H1 (cell line): ENCODE results near the gene IRGC. TPM values are rescaled to one million over a fixed set of nuclear protein-coding genes. Genes with fewer than 3 reads are reported as not detected.

Experiments
- CTCF ChIA-PET: fragments of 300-600 bp; sonication (Branson Sonifier 250); formaldehyde crosslinking; loops from one replicate; lab custom pipeline; 2021; ENCODE audit not compliant: partially characterized antibody; lab: Charles Lee
- POLR2A ChIA-PET: fragments of 300-600 bp; sonication (Branson Sonifier 250); formaldehyde crosslinking; loops from one replicate; lab custom pipeline; 2021; ENCODE audit warnings: inconsistent platforms; ENCODE audit not compliant: partially characterized antibody; lab: Charles Lee
- DNase-seq, 2 experiments: peaks; one replicate each; pipeline versions ENCODE4 v3.0.0 to v3.0.0-alpha.2; 2010 to 2022; ENCODE audit warnings: low spot score in 2 of 2, low read depth in 1 of 2, mixed read lengths in 1 of 2
- FAIRE-seq: peaks from 2 replicates; lab custom pipeline; 2011; peaks lifted over from hg19 to GRCh38; lab: Jason Lieb, UNC
- H2AFZ ChIP-seq: 2 replicates; pipeline ENCODE4 v1.8.1; 2012; ENCODE audit warnings: low read length, inconsistent platforms
- H2AK5ac ChIP-seq: 2 replicates; pipeline ENCODE4 v1.6.1; 2013; ENCODE audit warnings: low read depth, low read length
- H2BK120ac ChIP-seq: replicated peaks from 2 replicates; pipeline ENCODE3; 2013; ENCODE audit warnings: low read depth, low read length, inconsistent platforms
- H2BK12ac ChIP-seq: 2 replicates; pipeline ENCODE4 v1.6.1; 2013; ENCODE audit warnings: low read depth, low read length
- H2BK15ac ChIP-seq: 2 replicates; pipeline ENCODE4 v1.6.1; 2013; ENCODE audit warnings: low read length
- H2BK20ac ChIP-seq: 2 replicates; pipeline ENCODE4 v1.6.1; 2013; ENCODE audit warnings: low read length
- H2BK5ac ChIP-seq: 2 replicates; pipeline ENCODE4 v1.6.1; 2013; ENCODE audit warnings: low read depth, low read length
- H3K14ac ChIP-seq: 2 replicates; pipeline ENCODE4 v1.6.1; 2013; ENCODE audit warnings: inconsistent platforms; ENCODE audit not compliant: insufficient read length
- H3K18ac ChIP-seq: 2 replicates; pipeline ENCODE4 v1.6.1; 2013; ENCODE audit warnings: low read length; ENCODE audit errors: extremely low read depth
- H3K23ac ChIP-seq: 2 replicates; pipeline ENCODE4 v1.6.1; 2013; ENCODE audit warnings: inconsistent platforms; ENCODE audit not compliant: insufficient read length
- H3K23me2 ChIP-seq: 2 replicates; pipeline ENCODE4 v1.6.1; 2013; ENCODE audit warnings: low read depth, low read length
- H3K27ac ChIP-seq: 2 replicates; pipeline ENCODE4 v1.6.1; 2011; ENCODE audit warnings: low read depth, low read length, inconsistent platforms
- H3K27me3 ChIP-seq, 4 experiments: replicated peaks in 1 of 4; 1 replicate in 1 of 4; 2 replicates in 3 of 4; pipeline versions ENCODE4 v1.6.1 to v1.8.1; 2011 to 2013; ENCODE audit warnings: low read length in 3 of 4, mild to moderate bottlenecking in 3 of 4, inconsistent platforms in 2 of 4, mixed read lengths in 2 of 4, moderate library complexity in 1 of 4; ENCODE audit not compliant: control insufficient read depth in 3 of 4, insufficient read depth in 3 of 4; ENCODE audit errors: extremely low read depth in 1 of 4
- H3K36me3 ChIP-seq, 4 experiments: 2 replicates each; pipeline versions ENCODE4 v1.6.1 to v1.8.1; 2011 to 2013; ENCODE audit warnings: mild to moderate bottlenecking in 4 of 4, low read length in 3 of 4, moderate library complexity in 2 of 4, control low read depth in 1 of 4, inconsistent platforms in 1 of 4; ENCODE audit not compliant: insufficient read depth in 4 of 4, control insufficient read depth in 2 of 4
- H3K4ac ChIP-seq: replicated peaks from 2 replicates; pipeline ENCODE3; 2013; ENCODE audit warnings: low read length, low read depth, mixed read lengths, inconsistent platforms; ENCODE audit not compliant: insufficient read length
- H3K4me1 ChIP-seq, 4 experiments: replicated peaks in 1 of 4; 1 replicate in 1 of 4; 2 replicates in 3 of 4; pipeline versions ENCODE4 v1.6.1 to v1.8.1; 2011 to 2013; ENCODE audit warnings: low read length in 3 of 4, inconsistent platforms in 2 of 4, mixed read lengths in 1 of 4; ENCODE audit not compliant: insufficient read depth in 4 of 4, control insufficient read depth in 3 of 4
- H3K4me2 ChIP-seq, 2 experiments: 2 replicates each; pipeline versions ENCODE4 v1.6.1 to v1.8.1; 2011 to 2013; ENCODE audit warnings: low read depth in 2 of 2, low read length in 2 of 2, control low read depth in 1 of 2, inconsistent platforms in 1 of 2, mild to moderate bottlenecking in 1 of 2; ENCODE audit not compliant: insufficient read depth in 1 of 2
- H3K4me3 ChIP-seq, 4 experiments: fragments of 200-600, 300-600 bp in 1 of 4; sonication (generic), shearing (Covaris generic), sonication (Bioruptor Twin) in 1 of 4; 2 replicates each; pipeline versions ENCODE4 v1.5.1 to v1.8.1; 2011 to 2016; ENCODE audit warnings: low read length in 4 of 4, low read depth in 3 of 4, control low read depth in 2 of 4, inconsistent platforms in 2 of 4, mild to moderate bottlenecking in 2 of 4, mixed read lengths in 1 of 4, moderate library complexity in 1 of 4; ENCODE audit not compliant: insufficient read depth in 2 of 4; ENCODE audit errors: extremely low read depth in 1 of 4
- H3K56ac ChIP-seq: replicated peaks from 2 replicates; pipeline ENCODE3; 2013; ENCODE audit warnings: low read depth, mild to moderate bottlenecking, mixed read lengths, low read length, inconsistent platforms; ENCODE audit not compliant: insufficient read length
- H3K79me1 ChIP-seq: 2 replicates; pipeline ENCODE4 v1.6.1; 2013; ENCODE audit warnings: low read depth, low read length, control low read depth
- H3K79me2 ChIP-seq, 2 experiments: 2 replicates each; pipeline versions ENCODE4 v1.6.1 to v1.8.1; 2012 to 2013; ENCODE audit warnings: low read length in 2 of 2, mild to moderate bottlenecking in 2 of 2, inconsistent platforms in 1 of 2; ENCODE audit not compliant: insufficient read depth in 2 of 2, control insufficient read depth in 1 of 2
- H3K9ac ChIP-seq, 4 experiments: replicated peaks in 1 of 4; 1 replicate in 1 of 4; 2 replicates in 3 of 4; pipeline versions ENCODE4 v1.6.1 to v1.8.1; 2011 to 2013; ENCODE audit warnings: low read depth in 3 of 4, low read length in 3 of 4, control low read depth in 2 of 4, mild to moderate bottlenecking in 2 of 4, moderate library complexity in 2 of 4, inconsistent platforms in 1 of 4; ENCODE audit errors: extremely low read depth in 1 of 4
- H3K9me3 ChIP-seq, 2 experiments: 2 replicates each; pipeline versions ENCODE4 v1.6.1 to v1.8.1; 2012 to 2013; ENCODE audit warnings: mild to moderate bottlenecking in 2 of 2, moderate library complexity in 2 of 2, control low read depth in 1 of 2, inconsistent platforms in 1 of 2, low read depth in 1 of 2, low read length in 1 of 2, mixed read lengths in 1 of 2; ENCODE audit not compliant: insufficient read depth in 2 of 2
- H4K20me1 ChIP-seq, 2 experiments: replicated peaks in 1 of 2; 2 replicates each; pipeline versions ENCODE3 to v1.8.1; 2011 to 2013; ENCODE audit warnings: inconsistent platforms in 2 of 2, low read length in 2 of 2, mild to moderate bottlenecking in 1 of 2; ENCODE audit not compliant: insufficient read depth in 2 of 2, control insufficient read depth in 1 of 2
- H4K5ac ChIP-seq: 2 replicates; pipeline ENCODE4 v1.6.1; 2013; ENCODE audit warnings: low read length, low read depth, mixed read lengths, inconsistent platforms; ENCODE audit not compliant: insufficient read length
- H4K8ac ChIP-seq: 2 replicates; pipeline ENCODE4 v1.8.0; 2013; ENCODE audit warnings: mild to moderate bottlenecking, moderate library complexity, low read length, inconsistent platforms; ENCODE audit not compliant: insufficient read depth; ENCODE audit errors: extremely low read depth
- H4K91ac ChIP-seq: replicated peaks from 2 replicates; pipeline ENCODE3; 2013; ENCODE audit warnings: low read length, mixed read lengths, inconsistent platforms; ENCODE audit not compliant: insufficient read length
- PHF8 ChIP-seq: fragments of 200-600 bp; sonication (generic); conservative IDR thresholded peaks from 2 replicates; pipeline ENCODE4 v1.7.1; 2012; ENCODE audit warnings: low read depth, mild to moderate bottlenecking, inconsistent platforms, low read length, moderate library complexity
- polyA plus RNA-seq, 7 experiments: library from polyadenylated mRNA; depleted of rRNA in 3 of 7; stranded (reverse) in 5 of 7; unstranded in 2 of 7; fragments of >200 nt in 5 of 7; fragments of 200-250 nt in 2 of 7; gene quantifications; 1 replicate in 5 of 7; 2 replicates in 1 of 7; 4 replicates in 1 of 7; pipeline versions ENCODE4 v1.2.1 to v1.2.3, GENCODE V29; 2011 to 2013; ENCODE audit warnings: missing spikeins in 2 of 7, mixed read lengths in 2 of 7
- total RNA-seq: library from RNA; stranded (reverse); fragmentation: NEBNext Ultra II Directional; extraction: Animal tissue kit (Norgen Biotek cat#: 25700); gene quantifications from 2 replicates; pipeline ENCODE4 v1.2.1, GENCODE V29; 2021

The IRGC gene
- total and polyA plus RNA-seq, 2 of the 8 experiments (the other 6 are each of a cell fraction or from before 2014, with no cell fraction given), result not detected

DNA sequence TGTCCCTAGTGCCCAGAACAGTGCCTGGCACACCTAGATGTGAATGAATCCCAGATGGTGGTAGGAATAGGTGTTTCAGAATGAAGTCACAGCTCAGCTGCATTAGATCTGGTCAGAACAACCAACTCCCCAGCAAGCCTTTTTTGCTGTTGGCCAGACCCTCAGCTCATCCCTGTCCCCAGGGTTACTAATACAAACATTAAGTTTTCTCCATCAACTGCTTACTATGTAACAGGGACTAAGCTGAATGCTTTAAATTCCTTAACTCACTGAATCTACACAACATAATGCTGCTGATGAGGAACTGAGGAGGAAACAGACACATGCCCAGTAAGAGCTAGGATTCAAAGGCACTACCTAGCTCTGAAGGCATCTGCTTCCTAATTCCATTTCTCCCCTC is 20.1 kb downstream of the IRGC start:
- Histone ChIP-seq H4K20me1 (peaks cover 0 to 3% of the 10 kb centered on the region in 2 experiments), H3K4me3 (no peak overlapping the region), H3K79me1 (no peaks in the 10 kb centered on the region), H3K27ac (no peak overlapping the region), H3K79me2 (no peaks in the 10 kb centered on the region), H3K4me2 (no peak overlapping the region), H3K9me3 (no peaks in the 10 kb centered on the region), H3K18ac (no peak overlapping the region), H2AK5ac (no peak overlapping the region), H2BK20ac (no peak overlapping the region), H3K23me2 (no peaks in the 10 kb centered on the region), H2BK15ac (no peak overlapping the region), H3K23ac (no peak overlapping the region), H3K4ac (no peak overlapping the region), H3K56ac (no peak overlapping the region), H3K4me1 (no peaks in the 10 kb centered on the region), H3K9ac (no peak overlapping the region), H4K8ac (peak overlapping the region; percentile 38; the same call in 1 of the 2 replicates), H2BK12ac (no peak overlapping the region), H3K27me3 (no peaks in the 10 kb centered on the region), H2BK120ac (no peak overlapping the region), H3K14ac (no peak overlapping the region), H2BK5ac (no peak overlapping the region), H2AFZ (no peak overlapping the region), H4K91ac (no peak overlapping the region), H3K36me3 (peaks cover 15 to 47% (median 39%) of the 10 kb centered on the region in 4 experiments), H4K5ac (no peak overlapping the region)
- no peak for FAIRE-seq
- CTCF ChIA-PET, result interaction anchor here (0.7 to 2.9 kb wide), 7 partner anchors 10 to 74 kb away, joined by 3 to 9 read pairs (median 4); no protein-coding TSS in a partner anchor
- POLR2A ChIA-PET, result interaction anchor here (0.6 to 1.2 kb wide), 4 partner anchors 11 to 22 kb away, joined by 3 to 5 read pairs (median 3); partner anchors contain the start of gene SMG9
- TF ChIP-seq PHF8, result no peak
- DNase-seq, result no peak
